Head of caudate nucleus (tissue), 42 donors: ENCODE results near the gene GNG11.

ENCODE experiments used
- DNase-seq, 42 donors: peaks; one replicate each; pipeline versions ENCODE4 v3.0.0 to v3.0.0-alpha.2; 2020 to 2021; ENCODE audit warnings: mixed read lengths in 7 of 42
- intact Hi-C: fragments of 100-400 bp; cut with DNase I; formaldehyde crosslinking; loops from one replicate; pipeline ENCODE4 v1.15.0; 2022

GNG11 gene

GRCh38 chr7:93943816-93944540 is 22.4 kb downstream of the GNG11 start:
- DNase-seq: no peak
- intact Hi-C loops: no loop called here

GRCh38 chr7:93944673-93945072 is 23.1 kb downstream of the GNG11 start:
- DNase-seq: no peak
- intact Hi-C loops: no loop called here

GRCh38 chr7:93945083-93945482 is 23.5 kb downstream of the GNG11 start:
- no peak for DNase-seq
- intact Hi-C loops: no loop called here

DNA sequence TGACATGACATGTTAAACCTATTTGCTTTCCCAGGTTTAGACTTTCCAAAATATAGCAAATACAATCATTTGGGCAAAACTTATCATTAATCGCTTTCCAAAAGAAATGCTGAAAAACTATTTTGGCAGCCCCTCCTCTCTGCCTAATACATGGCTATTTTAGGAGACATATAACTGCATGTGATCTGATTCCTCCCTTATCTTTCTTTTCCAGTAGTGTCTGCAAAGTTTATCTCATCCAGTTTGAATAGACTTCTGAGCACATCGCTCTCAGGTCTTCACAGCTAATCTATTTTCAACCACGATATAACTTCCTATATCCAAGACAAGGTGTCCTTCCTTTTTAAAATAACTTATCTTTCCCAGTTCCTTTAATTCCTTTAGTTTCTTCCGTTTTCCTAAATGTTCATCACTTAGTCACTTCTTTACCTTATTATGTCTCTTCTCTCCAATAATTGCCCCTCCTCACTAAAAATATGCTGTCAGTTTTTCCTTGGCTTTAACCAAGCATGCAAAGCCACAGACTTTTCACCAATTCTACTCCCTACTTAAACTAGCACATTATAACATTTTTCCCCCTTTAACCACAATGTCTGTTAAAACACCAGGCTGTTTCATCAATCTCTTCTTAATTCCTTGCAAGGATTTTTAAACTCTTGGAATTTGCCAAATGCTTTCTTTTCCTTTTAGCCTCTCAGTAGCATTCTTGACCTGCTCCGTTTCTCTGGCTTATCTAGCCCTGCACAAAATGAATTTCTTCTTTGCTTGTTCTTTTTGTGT is 24.4 kb downstream of the GNG11 start:
- intact Hi-C loops: no loop called here
- DNase-seq: no peak

DNA sequence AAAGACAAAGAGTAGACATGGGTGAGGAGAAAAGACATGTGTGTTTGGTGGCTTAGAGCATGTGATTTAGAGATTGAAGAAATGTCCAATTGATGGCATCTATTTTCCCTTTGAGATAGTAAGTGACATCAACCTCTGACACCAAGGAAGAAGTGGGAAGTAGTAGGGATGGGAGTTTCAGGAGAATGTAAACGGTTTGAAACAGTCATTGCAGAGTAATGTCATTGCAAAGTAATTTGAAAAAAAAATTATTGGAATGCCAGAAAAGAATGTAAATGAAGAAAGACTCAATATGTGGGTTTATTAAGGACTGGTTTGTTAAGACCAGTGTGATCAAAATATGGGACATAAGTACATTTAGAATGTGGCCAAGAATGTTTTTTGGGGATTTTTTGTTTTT is 26.6 kb downstream of the GNG11 start:
- intact Hi-C loops: no loop called here
- no peak for DNase-seq

DNA sequence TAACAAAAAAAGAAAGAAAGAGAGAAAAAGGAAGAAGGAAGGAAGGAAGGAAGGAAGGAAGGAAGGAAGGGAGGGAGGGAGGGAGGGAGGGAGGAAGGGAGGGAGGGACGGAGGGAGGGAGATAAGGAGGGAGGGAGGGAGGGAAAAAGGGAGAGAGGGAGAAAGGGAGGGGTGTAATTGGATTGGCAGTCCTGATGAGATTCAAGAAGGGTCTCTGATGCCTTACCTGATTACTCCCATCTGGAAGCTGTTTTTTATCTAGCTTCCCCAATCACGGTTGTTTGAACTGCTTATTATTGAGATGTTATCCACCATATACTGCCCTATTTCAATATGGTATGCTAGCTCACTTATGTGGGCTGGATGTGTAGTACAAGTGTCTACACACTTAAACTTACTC is 27.3 kb downstream of the GNG11 start:
- intact Hi-C loops: no loop called here
- DNase-seq: no peak

DNA sequence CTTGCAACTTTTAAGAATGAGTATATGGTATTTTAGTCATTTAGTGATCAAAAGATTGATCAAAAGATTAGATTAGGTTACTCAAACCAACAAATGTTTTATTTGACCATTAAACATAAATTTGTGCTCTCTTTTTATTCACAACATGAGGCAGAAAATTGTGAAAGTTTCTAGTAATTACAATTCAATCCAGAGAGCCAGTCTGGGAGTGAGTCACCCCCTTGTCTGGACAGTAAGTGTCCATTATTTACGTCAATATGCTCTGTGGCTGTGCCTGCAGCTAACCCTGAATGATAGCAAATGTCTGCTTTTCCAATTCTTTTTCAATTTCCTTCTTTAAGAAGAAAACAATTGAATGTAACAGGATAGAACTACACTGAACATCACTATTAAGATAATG is 27.9 kb downstream of the GNG11 start:
- intact Hi-C loops: no loop called here

DNA sequence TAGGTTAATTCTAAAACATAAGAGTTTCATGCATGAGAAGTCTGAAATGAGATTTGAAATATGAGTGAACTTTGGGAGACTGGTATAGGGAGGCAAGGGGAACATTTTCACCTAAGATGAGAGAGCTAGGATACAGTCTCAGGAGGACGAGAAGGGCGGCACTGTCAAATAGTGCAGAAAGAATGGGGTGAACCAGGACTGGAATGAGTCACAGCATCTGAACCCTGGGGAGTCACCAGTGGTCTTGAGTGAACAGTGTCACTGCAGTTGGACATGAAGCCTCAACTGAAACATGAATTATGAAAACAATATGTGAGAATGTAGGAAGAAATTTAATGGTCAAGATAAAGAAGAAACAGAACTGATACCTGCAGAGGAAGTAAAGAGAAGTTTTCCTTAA is 33.8 kb downstream of the GNG11 start:
- intact Hi-C loops: no loop called here
- DNase-seq: no peak

More for the DNA sequence above, 27.9 kb downstream of the GNG11 start:
- DNase-seq: no peak

DNA sequence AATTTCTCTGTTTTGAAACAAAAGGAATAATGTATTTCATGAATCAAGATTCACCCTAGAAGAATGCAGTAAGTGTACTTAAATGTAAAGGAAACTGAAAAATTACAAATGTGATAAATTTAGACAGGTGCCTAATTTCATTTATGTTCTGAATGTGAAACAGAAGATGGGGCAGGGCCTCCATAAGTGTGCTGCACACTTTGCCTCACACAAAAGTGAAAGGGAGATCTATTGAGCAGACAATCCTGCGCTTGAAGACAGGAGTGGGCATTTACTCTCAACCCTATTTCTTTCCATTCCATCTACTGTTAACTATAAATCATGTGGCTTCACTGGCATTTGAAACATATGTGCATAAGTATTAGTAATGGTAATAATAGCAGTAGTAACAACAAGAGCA is 36.2 kb downstream of the GNG11 start:
- intact Hi-C loops: no loop called here
- DNase-seq: no peak

- DNase-seq: no peak
- intact Hi-C loops: no loop called here
These were observed 36.7 kb downstream of the GNG11 start for GRCh38 chr7:93958216-93958615.

DNA sequence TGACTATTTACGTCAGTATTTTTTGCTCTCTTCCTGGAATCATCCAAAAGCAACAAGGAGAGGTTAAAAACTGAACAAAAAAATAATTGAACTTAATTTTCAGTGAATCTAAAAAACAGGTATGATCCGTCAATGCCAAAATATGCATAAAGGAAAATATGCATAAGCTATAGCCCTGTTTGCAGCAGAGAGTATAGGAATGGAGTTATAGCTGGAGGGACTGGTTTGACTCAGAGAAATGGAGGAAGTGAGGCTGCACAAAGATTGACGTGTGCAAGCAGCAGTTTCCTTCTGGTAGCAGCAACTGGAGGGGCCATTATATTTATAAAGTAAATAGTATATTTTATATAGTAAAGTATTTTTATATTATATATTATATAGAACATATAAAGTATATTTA is 37.1 kb downstream of the GNG11 start:
- intact Hi-C loops: no loop called here
- DNase-seq: no peak

GRCh38 chr7:93960986-93961385 is 39.5 kb downstream of the GNG11 start:
- intact Hi-C loops: no loop called here
- DNase-seq: no peak

GRCh38 chr7:93964262-93964661 is 42.7 kb downstream of the GNG11 start:
- intact Hi-C loops: no loop called here
- no peak for DNase-seq

DNA sequence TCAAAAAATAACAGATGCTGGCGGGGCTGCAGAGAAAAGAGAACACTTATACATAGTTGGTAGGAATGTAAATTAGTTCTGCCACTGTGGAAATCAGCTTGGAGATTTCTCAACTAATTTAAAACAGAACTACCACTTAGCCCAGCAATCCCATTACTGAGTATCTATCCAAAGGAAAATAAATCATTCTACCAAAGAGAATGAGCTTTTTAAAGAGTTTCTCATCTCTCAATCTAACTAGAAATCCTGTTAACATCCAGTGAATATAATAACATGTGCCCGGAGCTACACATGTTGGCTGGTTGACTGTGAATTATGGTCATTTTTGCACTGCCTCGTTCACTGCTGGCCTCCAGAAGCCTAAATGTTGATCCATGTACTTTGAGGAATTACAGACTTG is 43.3 kb downstream of the GNG11 start:
- intact Hi-C loops: no loop called here
- no peak for DNase-seq

- no peak for DNase-seq
- intact Hi-C loops: no loop called here
These were observed 47.5 kb downstream of the GNG11 start for GRCh38 chr7:93968911-93969620.

- intact Hi-C loops: no loop called here
- DNase-seq: no peak
These were observed 50.6 kb downstream of the GNG11 start for GRCh38 chr7:93972029-93972725.

- DNase-seq: no peak
- intact Hi-C loops: no loop called here
These were observed 51.6 kb downstream of the GNG11 start for GRCh38 chr7:93973134-93973533.

- intact Hi-C loops: no loop called here
These were observed 55.8 kb downstream of the GNG11 start for GRCh38 chr7:93977211-93977950.

More at GRCh38 chr7:93977211-93977950, 55.8 kb downstream of the GNG11 start:
- DNase-seq: no peak
